Vein endothelial cell (primary cell): ENCODE data around the gene TCERG1L. TPM values are rescaled to one million over a fixed set of nuclear protein-coding genes. Genes with fewer than 3 reads are reported as not detected.

Source experiments
- total RNA-seq: library from RNA; depleted of rRNA; stranded (reverse); fragments of >200 nt; gene quantifications from 2 replicates; pipeline ENCODE4 v1.2.3, GENCODE V29; 2012

TCERG1L gene
- total RNA-seq, result not detected in 2 replicates

GRCh38 chr10:131311661-131312477 lies at the start of gene TCERG1L:
TSS of gene TCERG1L (minus strand) at chr10:131311721. CDS start at chr10:131311635, 86 bp downstream.

